GM18873 (cell line): Measurements from ENCODE around the gene NPHP4.
"Not testable (repeated sequence)": the region's sequence is repeated elsewhere in the genome, so short reads cannot be mapped to it uniquely, and the experiment has no call there.

Source experiments
- ATAC-seq: cut with Tn5 transposase; IDR thresholded peaks from one replicate; pipeline ENCODE4 v1.9.1; 2021; ENCODE audit warnings: mild to moderate bottlenecking, moderate library complexity, moderate number of reproducible peaks; ENCODE audit not compliant: unreplicated experiment, low FRiP score

The NPHP4 gene

GRCh38 chr1:5904551-5904950 is 87.7 kb downstream of the NPHP4 start:
- ATAC-seq: no peak

- no peak for ATAC-seq
Observed at GRCh38 chr1:5903680-5904079, 88.5 kb downstream of the NPHP4 start.

GRCh38 chr1:5903031-5903430 is 89.2 kb downstream of the NPHP4 start:
- no peak for ATAC-seq

GRCh38 chr1:5901841-5902240 is 90.4 kb downstream of the NPHP4 start:
- ATAC-seq: no peak

- no peak for ATAC-seq
Observed at GRCh38 chr1:5901150-5901549, 91.1 kb downstream of the NPHP4 start.

GRCh38 chr1:5898266-5898665 is 94.0 kb downstream of the NPHP4 start:
- no peak for ATAC-seq

GRCh38 chr1:5896706-5897660 is 95.2 kb downstream of the NPHP4 start:
- ATAC-seq: no peak

- ATAC-seq: no peak
Observed at GRCh38 chr1:5895446-5896406, 96.5 kb downstream of the NPHP4 start.

GRCh38 chr1:5893699-5894278 is 98.4 kb downstream of the NPHP4 start:
- ATAC-seq: not testable (repeated sequence)

- no peak for ATAC-seq
Observed at GRCh38 chr1:5892329-5892728, 99.9 kb downstream of the NPHP4 start.

- ATAC-seq: no peak
Observed at GRCh38 chr1:5891736-5892135, 100.5 kb downstream of the NPHP4 start.

GRCh38 chr1:5891137-5891536 is 101.1 kb downstream of the NPHP4 start:
- ATAC-seq: no peak

- no peak for ATAC-seq
Observed at GRCh38 chr1:5890346-5891106, 101.7 kb downstream of the NPHP4 start.

GRCh38 chr1:5889901-5890300 is 102.3 kb downstream of the NPHP4 start:
- no peak for ATAC-seq

- ATAC-seq: no peak
Observed at GRCh38 chr1:5889462-5889861, 102.8 kb downstream of the NPHP4 start.

GRCh38 chr1:5888606-5889211 is 103.5 kb downstream of the NPHP4 start:
- ATAC-seq: no peak

- ATAC-seq: no peak
Observed at GRCh38 chr1:5887971-5888361, 104.3 kb downstream of the NPHP4 start.

GRCh38 chr1:5887349-5887970 is 104.8 kb downstream of the NPHP4 start:
- no peak for ATAC-seq
